ENCODE measurements around the gene ZNF366.

ZNF366 gene

DNA sequence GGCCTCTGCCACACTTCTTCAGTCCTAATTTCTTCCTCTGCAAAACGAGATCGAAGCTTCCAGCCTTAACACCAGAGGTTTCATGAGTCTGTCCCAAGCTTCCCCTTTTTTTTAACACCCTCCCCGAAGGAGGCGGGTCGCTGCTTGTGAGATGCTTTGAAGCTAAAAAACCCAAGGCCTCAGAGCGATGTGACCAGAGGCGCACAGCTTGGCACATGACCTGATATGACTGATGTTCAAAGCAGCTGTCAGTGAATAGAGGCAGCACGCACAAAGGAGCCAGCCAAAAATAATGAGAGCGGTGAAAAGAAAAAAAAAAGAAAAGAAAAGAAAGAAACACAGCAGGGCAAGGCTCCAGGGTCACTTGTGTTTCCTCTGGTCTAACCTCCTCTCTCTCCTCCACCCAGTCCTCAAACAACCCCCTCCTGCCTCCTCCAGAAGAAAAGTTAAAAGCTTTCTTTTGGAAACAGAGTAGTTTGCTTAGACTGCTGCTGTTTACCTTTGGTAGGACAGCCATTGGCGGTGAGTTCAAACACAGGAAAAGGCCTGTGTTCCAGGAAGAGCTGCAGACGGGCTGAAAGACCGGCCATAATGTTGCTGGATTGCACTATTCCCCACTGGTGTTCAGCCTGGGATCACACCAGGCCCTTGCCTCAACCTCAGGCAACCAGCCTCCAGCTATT, 10.9 kb upstream of the ZNF366 start:
- no peak for DNase-seq

DNA sequence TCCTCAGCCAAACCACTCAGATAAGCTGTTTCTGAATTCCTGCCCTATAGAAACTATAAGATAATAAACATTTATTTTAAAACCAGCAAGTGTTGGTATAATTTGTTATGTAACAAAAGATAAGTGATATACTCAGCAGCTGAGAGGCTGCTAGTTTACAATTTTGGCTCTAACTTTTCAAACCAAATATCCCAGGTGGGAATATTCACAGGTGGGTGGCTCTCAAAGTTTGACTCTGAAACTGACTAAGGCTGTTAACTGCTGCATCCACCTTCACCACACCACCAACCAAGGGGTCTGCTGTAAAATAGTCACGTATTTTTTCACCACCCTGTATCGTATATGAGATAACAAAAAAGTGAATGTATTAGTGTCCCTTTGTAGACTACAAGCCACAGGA, 9.7 kb upstream of the ZNF366 start:
- no peak for DNase-seq

DNA sequence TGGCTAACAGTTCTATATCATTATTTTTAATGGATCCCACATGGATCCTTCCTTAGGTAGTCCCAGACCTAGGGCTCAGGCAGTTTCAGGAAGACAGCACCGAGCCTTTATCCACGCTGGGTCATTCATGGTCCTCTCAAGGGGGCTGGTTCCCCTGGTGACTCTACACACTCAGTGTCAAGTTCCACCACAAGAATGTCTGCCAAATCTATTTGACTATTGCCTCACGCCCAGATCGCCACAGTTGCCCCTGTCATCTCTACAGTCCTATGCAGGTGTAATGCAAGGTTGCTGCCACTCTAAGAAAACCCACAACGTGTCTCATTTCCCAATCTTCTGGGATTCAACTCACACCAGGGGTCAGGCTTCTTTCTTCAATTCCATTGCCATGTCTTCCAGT, 8.0 kb upstream of the ZNF366 start:
- DNase-seq, result no peak

DNA sequence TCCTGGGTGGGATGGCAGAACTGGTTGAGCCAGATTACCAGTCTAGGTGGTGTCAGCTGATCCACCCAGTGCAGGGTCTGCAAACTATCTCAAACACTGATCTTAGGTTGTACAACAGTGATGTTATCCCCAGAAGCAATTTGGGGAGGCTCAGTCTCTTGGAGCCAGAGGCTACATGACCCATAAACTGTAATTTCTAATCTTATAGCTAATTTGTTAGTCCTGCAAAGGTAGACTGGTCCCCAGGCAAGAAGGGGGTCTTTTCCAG, 5.3 kb upstream of the ZNF366 start:
- no peak for DNase-seq

DNA sequence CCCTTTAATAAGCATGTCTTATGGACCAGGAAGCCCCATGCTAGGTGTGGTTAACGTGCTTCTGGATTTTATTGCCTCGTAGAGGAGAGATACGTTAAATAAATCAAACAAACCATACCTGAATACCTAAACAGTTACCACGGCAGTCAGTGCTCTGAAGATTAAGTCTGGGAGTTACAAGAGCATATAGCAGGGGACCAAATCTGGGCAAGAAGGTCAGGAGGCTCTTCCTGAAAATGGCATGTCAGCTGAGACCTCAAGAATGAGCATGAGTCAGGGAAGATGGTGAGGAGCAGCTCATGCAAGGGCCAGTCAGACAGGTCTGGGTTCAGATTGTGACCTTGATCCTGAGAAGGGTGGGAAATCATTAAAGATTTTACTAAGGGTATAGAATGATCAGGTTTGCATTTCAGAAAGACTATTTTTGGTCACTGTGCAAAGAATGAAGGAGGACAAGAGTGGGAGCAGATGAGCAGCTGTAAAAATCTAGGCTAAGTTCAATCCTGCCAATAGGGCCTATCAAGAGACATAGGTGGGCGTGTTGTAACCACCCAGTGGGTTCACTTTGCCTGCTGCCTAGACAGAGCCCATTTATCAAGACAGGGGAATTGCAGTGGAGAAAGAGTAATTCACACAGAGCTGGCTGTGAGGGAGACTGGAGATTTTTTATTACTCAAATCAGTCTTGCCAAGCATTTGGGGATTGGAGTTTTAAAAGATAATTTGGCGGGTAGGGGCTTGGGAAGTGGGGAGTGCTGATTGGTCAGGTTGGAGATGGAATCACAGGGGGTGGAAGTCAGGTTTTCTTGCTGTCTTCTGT, 4.8 kb upstream of the ZNF366 start:
- no peak for DNase-seq

DNA sequence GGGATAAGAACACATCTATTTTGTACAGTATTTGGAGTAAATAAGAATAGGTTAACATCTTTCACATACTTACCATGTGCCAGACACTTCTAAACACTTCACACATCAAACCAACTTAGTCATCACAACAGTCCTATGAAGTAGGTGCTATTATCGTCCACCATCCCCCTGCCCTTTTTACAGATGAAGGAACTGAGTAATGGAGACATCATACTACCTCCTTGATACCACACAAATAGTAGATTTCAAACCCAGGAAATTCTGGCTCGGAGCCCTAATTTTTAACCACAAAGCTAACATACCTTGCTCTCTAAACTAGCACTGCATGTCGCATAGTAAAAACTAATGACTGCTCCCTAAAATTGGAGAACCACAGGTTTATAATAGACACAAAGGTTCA, 4.2 kb upstream of the ZNF366 start:
- no peak for DNase-seq

DNA sequence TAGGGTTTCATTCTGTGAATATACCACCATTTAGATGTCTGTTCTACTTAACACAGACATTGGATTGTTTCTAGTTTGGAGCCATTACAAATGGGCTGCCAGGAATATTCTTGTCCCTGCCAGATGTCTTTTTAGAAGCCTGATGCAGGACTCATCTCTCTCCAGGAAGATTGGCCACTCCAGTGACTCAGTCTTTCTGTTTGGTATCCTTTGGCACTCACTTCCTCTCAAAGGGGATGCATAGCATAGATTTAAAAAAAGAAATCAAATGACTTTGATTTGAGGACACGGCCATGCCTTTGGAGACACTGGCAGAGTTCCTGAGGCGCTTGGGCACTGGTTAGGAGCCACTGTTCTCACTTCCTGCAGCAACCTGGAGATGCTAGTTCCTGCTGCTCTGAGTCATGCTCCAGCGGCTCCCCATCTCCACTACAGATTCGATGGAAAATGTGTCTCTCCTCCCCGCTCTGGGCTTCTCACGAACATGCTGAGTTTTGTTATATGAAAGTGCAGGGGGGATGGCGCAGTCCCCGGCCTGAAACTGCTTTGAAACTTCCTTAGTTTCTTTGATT, 3.5 kb upstream of the ZNF366 start:
- DNase-seq, result no peak

DNA sequence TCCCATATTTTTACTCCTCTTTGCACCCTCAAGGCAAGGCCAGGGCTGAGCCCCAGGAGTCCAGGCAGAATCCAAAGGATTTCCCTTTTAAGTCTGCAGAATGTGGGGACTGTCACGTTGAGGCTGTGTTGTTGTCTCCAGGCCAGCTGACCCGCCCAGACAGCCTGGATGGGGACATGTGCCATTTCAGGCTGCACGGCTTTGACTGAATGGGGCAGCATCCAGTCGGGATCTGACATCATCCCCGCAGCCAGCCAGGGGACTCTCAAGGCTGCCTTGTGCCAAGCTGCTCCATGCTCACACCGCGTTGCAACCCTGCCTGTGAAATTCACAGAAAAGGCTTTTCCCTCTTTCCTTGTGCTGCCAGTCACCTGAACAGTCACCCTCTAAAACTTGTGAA, 2.2 kb upstream of the ZNF366 start:
- DNase-seq, result no peak

DNA sequence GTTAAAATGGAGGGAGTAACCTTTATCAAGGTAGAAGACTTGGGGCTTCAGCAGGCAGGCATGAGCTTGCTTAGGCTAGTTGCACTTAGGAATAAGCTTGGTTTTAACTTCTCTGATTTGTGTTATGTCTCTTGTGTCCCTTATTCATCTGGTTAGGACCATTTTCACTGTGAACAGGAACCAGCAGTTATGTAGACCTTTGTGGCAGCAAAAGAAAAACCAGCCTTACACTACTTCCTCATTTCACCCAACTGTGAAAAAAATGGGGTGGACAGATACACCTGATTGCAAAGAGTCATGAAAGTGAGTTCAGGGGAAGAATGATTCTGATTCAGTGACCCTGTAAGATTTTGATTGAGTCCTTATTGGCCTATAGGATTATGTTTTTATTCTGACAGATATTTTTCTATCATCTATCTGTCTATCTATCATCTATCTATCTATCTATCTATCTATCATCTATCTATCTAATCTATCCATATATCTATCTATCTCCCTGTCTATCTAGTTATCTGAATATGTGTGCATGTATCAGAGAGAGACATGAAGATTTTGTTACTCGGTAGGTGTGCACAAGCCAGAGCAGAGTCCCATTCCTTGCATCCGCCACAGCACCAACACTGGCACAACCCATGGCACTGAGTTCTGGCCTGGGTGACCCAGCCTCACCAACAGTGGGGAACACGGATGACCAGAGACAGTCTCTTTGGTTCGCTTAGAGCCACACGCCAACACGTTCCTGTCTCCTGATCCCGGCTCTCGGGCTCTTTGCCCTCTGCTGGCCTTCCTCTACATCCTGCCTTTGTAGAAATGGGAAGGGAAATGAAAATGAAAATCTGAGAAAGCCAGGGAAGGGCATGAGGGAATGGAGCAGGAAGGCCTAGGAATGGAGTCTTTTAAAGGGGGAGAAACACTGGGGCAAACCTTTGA, 1.3 kb upstream of the ZNF366 start:
- no peak for DNase-seq

DNA sequence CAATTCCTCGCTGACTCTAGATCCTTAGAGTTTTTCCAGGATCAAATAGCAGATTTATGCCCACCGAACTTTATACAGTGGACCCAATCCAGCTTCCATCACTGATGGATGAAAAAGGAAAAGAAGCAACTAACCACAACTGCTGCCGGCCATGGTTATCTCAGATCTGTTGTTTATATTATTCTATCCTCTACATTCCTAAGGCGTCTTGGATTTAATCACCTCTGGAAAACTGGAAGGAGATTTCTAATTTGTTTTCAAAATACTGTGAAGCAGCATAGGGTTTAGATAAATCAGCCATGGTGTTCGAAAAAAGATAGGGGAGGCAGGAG, 663 bp upstream of the ZNF366 start:
- no peak for DNase-seq

DNA sequence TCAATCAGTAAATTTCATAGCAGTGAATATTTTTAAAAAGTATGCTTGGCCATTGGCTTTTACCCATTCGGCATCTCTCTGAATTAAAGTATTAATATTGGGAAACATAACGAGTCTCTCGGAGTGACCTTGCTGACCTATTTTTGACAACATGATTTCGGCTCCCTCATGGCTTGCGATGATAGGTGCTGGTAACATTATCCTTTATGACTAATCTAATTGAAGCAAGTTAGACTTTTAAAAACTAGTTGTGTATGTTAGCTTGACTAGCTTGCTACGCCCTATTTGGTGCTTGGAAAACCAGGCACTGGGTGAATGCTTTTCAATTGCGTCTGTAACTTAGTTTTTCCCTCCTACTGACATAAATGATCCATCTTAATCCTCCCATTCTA, 1.1 kb downstream of the ZNF366 start:
- DNase-seq, result no peak

DNA sequence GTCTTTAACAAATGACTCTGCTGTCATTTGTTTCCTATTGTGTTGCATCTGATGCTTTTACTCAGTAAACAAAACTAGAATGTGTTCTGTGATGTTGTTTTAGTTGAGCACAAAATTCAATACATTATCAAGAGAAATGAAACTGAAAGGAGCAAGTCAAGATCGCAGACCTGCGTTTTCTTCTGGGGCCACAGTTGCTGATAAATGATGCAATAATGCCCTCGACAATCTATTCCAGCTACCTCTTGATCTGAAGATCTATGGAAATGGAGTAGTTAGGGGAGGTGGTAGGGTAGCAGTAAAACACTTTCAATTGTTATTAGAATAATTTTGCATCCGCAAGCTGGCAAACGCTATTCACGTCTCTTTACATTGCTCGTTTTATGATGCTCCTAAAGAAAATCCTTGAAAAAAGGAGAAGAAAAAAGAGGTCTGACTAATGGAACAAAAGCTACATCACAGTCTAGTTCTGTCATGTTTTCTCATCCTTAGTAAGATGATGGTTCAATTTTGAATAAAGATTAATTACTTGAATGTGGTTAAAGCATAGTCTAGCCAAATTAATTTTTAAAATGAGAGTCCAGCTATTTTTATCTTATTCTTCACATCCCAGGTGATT, 1.6 kb downstream of the ZNF366 start:
- no peak for DNase-seq

DNA sequence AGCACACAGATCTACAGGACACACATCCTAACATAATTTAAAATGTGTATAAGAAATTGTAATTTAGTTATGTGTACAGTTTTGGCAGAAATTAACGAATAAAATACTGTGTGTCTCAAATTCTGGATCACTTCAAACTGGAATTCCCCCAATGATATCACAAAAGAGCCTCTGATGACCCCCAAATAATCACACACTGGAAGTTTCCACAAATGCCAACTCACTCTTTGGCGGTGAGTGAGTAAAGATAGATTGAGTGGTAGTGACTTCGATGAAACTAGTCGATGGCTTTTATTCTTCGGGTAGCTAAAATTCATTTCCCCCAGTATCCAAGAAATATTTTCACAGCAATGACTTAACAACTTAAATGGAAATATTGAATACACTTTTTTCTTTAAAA, 2.2 kb downstream of the ZNF366 start:
- no peak for DNase-seq

DNA sequence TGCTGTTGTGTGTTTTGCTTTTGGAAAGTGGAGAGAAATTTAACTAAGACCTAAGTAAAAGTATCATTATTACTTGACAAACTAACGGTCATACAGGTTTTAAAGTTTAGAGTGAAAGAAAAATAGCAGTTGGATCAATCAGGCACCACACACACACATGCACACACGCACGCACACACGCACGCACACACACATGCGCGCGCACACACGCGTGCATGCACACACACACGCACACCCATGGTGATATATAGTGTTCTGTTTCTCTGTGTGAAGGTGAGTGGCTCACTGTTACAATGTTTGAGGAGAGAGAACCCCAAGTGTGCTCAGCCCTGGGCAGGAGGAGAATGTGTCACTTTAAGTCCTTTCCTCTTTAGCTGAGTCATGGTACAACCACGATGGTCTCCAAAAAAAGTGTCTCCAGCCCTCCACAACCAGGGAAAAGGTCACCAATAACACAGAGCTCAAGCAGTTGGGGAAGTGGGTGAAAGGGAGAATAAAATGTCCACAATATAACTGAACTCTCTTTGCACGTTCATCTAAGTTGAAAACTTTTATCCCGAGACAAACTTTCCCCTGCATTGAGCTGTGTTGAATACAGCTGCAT, 3.2 kb downstream of the ZNF366 start:
- no peak for DNase-seq

DNA sequence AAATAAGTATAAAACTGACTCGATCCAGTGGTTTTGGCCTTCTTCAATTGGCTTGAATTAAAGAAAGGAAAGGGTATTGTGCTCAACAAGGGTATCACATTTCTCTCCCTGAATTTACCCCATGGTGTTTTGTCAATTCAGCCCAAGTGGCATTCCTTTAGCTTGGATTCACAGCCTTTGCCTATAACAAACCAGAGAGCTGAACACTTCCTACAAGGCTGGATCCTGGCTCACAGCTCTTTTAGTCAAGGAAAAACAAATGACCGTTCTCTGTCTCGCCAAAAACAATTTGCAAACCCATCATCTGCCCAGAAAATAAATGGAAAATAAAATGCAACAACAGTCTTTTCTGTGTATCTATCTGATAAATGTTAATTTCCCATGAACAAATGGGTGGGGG, 5.7 kb downstream of the ZNF366 start:
- no peak for DNase-seq

DNA sequence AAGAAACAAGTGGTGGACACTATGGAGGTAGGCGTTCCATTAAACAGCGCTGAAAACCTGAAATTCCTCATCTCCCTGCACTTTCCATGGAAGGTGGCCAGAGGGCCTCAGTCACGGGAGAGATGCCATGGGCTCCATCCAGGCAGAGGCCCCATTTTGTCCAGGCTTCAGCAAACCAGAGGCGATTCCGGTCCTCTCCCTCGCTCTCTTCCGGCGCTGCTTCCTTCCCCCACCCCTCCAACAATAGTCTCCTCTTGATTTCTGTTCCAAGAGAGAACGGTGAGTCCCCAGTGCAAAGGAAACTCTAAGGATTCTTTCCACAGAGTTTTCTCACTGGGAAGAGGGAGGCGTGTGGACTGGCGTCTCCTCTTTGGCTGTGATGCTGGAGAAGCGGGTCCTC, 7.5 kb downstream of the ZNF366 start:
- no peak for DNase-seq

DNA sequence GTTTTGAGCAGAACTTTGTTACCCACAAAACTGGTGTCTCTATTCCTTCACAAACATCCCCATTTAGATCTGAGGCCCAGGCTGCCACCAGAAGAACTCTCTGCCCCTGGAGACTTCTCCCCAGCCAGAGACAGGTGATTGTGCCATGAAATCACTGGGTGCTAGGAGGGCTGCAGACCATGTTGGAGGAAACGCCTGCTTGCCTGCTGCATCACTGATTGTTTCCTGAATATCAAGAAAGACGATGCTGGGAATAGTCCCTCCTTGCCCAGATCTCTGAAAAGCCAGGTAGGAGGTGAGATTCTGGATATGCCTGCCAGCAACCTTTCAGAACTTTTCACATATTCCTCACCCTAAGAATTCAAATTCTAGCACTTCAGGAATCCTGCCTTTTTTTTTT, 8.1 kb downstream of the ZNF366 start:
- no peak for DNase-seq

DNA sequence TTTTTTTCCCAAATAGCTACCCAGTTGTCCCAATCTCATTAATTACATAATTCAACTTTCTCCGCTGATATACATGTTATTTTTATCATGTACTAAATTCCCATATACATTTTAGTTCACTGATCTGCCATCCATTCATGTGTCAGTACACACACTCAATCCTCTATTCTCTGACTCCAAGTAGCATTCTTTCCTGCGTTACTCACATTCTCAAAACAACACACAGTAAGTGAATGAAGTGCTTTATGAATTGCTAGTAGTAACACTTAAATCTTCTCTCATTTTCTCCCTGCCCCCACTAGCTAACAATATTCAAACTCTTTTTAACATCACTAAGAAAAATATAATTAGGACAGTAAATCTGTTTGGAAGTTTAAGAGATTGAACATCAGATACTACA, 8.9 kb downstream of the ZNF366 start:
- no peak for DNase-seq

DNA sequence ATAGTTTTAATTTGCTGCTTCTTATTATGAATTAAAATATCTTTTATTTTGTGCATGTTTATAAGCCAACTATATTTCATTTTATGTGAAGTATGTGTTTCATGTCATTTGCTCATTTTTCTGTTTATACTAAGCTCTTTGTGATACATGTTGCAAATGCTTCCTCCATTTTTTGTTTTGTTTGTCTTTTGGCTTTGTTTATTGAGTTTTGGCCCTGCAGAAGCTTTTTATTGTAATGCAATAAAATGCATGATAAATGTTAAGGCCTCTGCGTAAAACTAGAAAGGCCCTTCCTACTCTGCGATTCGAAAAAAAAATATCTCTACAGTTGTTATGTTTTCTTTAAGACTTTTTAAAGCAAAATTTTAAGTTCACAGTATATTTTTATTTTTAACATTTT, 9.4 kb downstream of the ZNF366 start:
- no peak for DNase-seq

DNA sequence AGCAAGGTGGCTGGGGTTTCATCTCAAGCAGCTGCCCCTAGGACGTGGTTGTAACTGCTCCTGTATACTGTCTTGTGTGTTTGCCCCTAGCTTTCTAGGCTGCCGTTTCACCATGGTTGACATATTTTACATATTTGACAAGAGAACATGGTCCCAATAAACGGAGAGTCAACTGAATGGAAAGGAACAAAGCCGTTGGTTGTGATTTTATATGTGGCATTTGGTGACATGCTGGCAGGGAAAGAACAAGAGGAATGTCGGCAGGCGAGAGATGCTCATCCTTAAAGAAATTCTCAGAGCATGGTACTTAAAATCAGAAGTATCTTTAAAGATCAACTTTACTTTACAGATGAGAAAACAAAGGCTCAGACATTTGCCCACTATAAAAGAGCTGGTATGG, 11.8 kb downstream of the ZNF366 start:
- no peak for DNase-seq

DNA sequence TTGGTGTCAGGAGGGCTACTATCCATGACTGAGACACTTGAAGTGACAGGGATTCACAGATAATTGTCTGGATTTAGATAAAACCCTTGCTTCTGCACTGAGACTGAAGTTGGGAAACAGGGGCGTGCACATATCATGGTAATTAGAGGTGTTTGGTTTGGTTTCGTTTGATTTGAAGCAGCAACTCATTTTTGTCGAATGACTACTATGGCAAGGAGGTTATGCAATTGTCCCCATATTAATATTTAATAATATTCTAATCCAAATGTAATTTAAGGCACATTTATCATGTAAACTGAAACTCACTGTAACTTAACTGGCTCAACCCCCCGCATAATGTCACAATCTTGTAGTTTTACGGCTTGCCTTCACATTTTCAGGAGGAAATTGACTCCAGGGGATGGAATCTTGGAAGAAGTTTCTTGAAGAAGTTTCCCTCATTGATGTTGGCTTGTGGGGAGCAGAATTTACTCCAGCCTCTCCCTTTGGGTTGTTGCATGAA, 12.5 kb downstream of the ZNF366 start:
- no peak for DNase-seq

DNA sequence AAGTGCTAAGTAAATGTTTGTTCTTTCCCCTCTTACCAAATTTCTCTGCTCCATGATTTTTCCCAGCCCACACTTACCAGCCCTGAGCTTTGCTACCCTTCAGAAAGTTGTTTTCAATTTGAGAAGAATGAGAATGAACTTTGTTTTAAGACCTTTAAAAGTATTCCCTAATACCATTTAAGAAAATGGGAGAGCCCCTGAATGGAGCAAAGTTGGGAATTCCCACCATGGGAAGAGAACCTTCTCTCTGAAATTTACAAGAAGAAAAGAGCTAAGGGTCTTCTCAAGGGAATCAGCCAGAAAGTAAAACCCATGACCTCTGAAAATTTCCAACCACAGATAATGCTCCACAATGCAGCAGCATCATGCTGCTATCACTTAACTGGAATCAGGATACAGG, 17.7 kb downstream of the ZNF366 start:
- no peak for DNase-seq

DNA sequence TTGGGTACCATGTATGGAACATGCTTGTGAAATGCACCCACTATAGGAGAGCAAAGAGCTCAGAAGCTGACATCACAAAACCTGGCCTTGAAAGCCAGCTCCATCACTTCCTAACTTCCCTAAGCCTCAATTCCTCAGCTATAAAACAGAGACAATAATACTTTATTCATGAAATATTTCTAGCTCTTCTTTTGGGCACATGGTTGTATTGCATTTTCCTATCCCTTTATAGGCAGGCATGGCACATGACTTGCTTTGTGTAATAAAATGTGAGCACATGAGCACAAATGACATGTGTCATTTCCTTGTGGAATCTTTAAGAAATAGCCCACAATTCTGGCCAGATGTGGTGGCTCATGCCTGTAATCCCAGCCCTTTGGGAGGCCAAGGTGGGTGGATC, 18.5 kb downstream of the ZNF366 start:
- DNase-seq, result no peak

All from activated CD4-positive, alpha-beta T cell treated with anti-CD3 and anti-CD28 coated beads, Interleukin-2, amount 50 U/mL, for 4 hours (primary cell).